Measurements from ENCODE around the gene SF3B2.

DNA sequence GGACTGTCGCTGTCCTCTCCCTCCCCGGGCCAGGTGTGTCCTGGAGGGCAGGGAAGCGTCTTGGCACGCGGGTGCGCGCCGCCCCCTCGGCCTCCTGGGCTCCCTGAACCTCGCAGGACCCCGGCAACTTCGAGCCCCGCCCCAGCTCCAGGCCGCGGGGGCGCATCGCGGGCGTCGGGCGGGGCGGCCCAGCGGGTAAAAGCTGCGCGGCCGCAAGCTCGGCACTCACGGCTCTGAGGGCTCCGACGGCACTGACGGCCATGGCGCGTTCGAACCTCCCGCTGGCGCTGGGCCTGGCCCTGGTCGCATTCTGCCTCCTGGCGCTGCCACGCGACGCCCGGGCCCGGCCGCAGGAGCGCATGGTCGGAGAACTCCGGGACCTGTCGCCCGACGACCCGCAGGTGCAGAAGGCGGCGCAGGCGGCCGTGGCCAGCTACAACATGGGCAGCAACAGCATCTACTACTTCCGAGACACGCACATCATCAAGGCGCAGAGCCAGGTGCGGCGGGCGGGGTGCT is 40.3 kb upstream of the SF3B2 start, which contains the start of gene CST6:
- TF ChIP-seq POLR2A (IDR thresholded peaks at IDR 0.05): no peak
- TF ChIP-seq, protein P1, sequence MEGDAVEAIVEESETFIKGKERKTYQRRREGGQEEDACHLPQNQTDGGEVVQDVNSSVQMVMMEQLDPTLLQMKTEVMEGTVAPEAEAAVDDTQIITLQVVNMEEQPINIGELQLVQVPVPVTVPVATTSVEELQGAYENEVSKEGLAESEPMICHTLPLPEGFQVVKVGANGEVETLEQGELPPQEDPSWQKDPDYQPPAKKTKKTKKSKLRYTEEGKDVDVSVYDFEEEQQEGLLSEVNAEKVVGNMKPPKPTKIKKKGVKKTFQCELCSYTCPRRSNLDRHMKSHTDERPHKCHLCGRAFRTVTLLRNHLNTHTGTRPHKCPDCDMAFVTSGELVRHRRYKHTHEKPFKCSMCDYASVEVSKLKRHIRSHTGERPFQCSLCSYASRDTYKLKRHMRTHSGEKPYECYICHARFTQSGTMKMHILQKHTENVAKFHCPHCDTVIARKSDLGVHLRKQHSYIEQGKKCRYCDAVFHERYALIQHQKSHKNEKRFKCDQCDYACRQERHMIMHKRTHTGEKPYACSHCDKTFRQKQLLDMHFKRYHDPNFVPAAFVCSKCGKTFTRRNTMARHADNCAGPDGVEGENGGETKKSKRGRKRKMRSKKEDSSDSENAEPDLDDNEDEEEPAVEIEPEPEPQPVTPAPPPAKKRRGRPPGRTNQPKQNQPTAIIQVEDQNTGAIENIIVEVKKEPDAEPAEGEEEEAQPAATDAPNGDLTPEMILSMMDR (IDR thresholded peaks at IDR 0.05): no peak

Data from body of pancreas (tissue), 4 donors.